ENCODE data around the gene BCAS1.

Gene BCAS1

DNA sequence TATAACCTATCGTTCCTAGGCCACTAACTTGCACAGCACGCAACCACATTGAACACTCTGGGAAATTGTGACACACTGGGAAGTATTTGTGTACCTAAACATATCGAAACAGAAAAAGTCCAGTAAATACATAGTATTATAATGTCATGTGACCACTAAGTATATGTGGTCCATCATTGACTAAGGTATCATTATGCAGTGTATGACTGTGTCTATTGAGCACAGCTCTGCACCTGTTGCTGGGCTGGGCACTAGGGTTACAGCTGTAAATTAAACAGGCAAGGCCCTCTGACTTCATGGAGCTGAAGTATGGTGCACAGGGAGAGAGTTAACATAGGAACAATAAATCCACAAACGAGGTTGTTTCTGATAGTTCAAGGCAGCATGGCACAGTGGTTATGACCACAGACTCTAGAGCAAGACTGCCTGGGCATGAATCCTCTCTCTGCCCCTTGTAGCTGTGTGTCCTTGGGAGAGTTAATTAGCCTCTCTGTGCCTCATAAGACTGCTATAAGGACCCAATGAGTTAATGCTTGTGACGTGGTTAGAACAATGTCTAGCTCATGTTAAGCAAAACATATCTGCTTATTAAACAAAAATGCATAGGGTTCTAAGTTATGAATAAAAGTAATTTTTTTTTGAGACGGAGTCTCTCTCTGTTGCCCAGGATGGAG, 10.6 kb downstream of the BCAS1 start:
- Histone ChIP-seq H3K4me3 (ENCODE audit: low read depth, low read length) (no peak overlapping the region), H3K27ac (ENCODE audit: extremely low read depth, low read depth, low read length) (no peak overlapping the region), H3K9me3 (ENCODE audit: control insufficient read depth, insufficient read depth, low read depth, low read length) (no peaks in the 10 kb centered on the region), H3K36me3 (ENCODE audit: control insufficient read depth in 2 of 2, insufficient read depth in 1 of 2, low read length in 2 of 2) (no peaks in the 10 kb centered on the region), H3K4me1 (ENCODE audit: control insufficient read depth, insufficient read depth, low read length) (no peaks in the 10 kb centered on the region)
- POLR2A ChIA-PET = no interaction called here
- CTCF ChIA-PET = interaction anchor here (0.6 kb wide), 2 partner anchors 19 to 107 kb away, joined by 3 read pairs; no protein-coding TSS in a partner anchor
- TF ChIP-seq ZNF610 (tag by site-specific recombination; IDR thresholded peaks at IDR 0.05; ENCODE audit: borderline replicate concordance) (no peak), ZNF768 (tag by site-specific recombination; IDR thresholded peaks at IDR 0.05) (0 out of 2 replicates have a peak, but pooled peaks have one; percentile 23), GLI4 (tag by site-specific recombination; IDR thresholded peaks at IDR 0.05) (no peak), SCRT2 (tag by site-specific recombination; IDR thresholded peaks at IDR 0.05) (peak; percentile 38; the same call in 1 of the 2 replicates)

DNA sequence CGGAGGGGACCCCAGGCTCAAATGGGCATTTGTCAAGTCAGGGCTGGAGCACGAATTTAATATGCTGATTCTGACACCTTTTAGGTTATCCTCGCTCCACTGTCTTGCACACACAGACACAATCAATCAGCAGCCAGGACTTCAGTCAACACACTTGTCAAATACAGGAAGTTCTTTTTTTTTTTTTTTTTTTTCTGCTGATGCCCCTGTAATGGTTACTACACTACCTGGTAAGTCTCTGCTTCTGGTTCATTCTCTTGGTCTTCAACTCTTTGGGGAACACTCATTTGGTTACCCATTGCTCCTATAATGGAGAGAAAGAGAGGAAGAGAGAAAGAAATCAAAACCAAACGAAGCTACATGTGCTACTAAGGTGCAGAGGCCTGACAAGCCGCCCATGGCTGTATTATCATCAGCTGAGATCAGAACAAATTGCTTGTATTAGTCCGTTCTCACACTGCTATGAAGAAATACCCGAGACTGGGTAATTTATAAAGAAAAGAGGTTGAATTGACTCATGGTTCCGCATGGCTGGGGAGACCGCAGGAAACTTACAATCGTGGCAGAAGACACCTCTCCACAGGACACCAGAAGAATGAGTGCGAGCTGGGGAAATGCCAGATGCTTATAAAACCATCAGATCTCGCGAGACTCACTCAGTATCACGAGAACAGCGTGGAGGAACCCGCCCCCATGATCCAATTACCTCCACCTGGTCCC, 11.8 kb downstream of the BCAS1 start:
- CTCF ChIA-PET = interaction anchor here (0.6 kb wide), 2 partner anchors 148 to 677 kb away, joined by 4 to 5 read pairs; no protein-coding TSS in a partner anchor
- TF ChIP-seq ZNF354C (tag by site-specific recombination; IDR thresholded peaks at IDR 0.05; ENCODE audit: borderline replicate concordance, low read depth) (no peak), ZBTB21 (tag by site-specific recombination; IDR thresholded peaks at IDR 0.05) (no peak), ZBTB48 (tag by site-specific recombination; IDR thresholded peaks at IDR 0.05) (no peak), ZNF423 (tag by site-specific recombination; IDR thresholded peaks at IDR 0.05) (no peak), HOXC10 (CRISPR knock-in tag; IDR thresholded peaks at IDR 0.05) (no peak), ZNF416 (tag by site-specific recombination; IDR thresholded peaks at IDR 0.05) (no peak), ZNF169 (tag by site-specific recombination; IDR thresholded peaks at IDR 0.05) (no peak), ZNF133 (tag by site-specific recombination; IDR thresholded peaks at IDR 0.05) (no peak), ZXDB (tag by site-specific recombination; IDR thresholded peaks at IDR 0.05) (no peak), ZNF830 (tag by site-specific recombination; IDR thresholded peaks at IDR 0.05; ENCODE audit: low read depth) (no peak), ZNF274 (IDR thresholded peaks at IDR 0.05; ENCODE audit: low read length) (no peak), ZNF274 (tag by site-specific recombination; IDR thresholded peaks at IDR 0.05; ENCODE audit: borderline replicate concordance) (no peak), GFI1B (tag by site-specific recombination; IDR thresholded peaks at IDR 0.05) (no peak), GLIS1 (tag by site-specific recombination; IDR thresholded peaks at IDR 0.05) (no peak), ZNF426 (tag by site-specific recombination; IDR thresholded peaks at IDR 0.05) (no peak)
- TF ChIP-seq, protein P1, sequence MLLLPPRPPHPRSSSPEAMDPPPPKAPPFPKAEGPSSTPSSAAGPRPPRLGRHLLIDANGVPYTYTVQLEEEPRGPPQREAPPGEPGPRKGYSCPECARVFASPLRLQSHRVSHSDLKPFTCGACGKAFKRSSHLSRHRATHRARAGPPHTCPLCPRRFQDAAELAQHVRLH (tag by site-specific recombination; IDR thresholded peaks at IDR 0.05) = no peak
- TF ChIP-seq, protein P2, sequence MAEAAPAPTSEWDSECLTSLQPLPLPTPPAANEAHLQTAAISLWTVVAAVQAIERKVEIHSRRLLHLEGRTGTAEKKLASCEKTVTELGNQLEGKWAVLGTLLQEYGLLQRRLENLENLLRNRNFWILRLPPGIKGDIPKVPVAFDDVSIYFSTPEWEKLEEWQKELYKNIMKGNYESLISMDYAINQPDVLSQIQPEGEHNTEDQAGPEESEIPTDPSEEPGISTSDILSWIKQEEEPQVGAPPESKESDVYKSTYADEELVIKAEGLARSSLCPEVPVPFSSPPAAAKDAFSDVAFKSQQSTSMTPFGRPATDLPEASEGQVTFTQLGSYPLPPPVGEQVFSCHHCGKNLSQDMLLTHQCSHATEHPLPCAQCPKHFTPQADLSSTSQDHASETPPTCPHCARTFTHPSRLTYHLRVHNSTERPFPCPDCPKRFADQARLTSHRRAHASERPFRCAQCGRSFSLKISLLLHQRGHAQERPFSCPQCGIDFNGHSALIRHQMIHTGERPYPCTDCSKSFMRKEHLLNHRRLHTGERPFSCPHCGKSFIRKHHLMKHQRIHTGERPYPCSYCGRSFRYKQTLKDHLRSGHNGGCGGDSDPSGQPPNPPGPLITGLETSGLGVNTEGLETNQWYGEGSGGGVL (tag by site-specific recombination; IDR thresholded peaks at IDR 0.05) = no peak
- TF ChIP-seq, protein P3, sequence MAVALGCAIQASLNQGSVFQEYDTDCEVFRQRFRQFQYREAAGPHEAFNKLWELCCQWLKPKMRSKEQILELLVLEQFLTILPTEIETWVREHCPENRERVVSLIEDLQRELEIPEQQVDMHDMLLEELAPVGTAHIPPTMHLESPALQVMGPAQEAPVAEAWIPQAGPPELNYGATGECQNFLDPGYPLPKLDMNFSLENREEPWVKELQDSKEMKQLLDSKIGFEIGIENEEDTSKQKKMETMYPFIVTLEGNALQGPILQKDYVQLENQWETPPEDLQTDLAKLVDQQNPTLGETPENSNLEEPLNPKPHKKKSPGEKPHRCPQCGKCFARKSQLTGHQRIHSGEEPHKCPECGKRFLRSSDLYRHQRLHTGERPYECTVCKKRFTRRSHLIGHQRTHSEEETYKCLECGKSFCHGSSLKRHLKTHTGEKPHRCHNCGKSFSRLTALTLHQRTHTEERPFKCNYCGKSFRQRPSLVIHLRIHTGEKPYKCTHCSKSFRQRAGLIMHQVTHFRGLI (tag by site-specific recombination; IDR thresholded peaks at IDR 0.05) = no peak
- TF ChIP-seq, protein P4, sequence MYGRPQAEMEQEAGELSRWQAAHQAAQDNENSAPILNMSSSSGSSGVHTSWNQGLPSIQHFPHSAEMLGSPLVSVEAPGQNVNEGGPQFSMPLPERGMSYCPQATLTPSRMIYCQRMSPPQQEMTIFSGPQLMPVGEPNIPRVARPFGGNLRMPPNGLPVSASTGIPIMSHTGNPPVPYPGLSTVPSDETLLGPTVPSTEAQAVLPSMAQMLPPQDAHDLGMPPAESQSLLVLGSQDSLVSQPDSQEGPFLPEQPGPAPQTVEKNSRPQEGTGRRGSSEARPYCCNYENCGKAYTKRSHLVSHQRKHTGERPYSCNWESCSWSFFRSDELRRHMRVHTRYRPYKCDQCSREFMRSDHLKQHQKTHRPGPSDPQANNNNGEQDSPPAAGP (tag by site-specific recombination; IDR thresholded peaks at IDR 0.05) = no peak
- no peaks in the 10 kb centered on the region for H3K36me3 ChIP-seq (ENCODE audit: control insufficient read depth in 2 of 2, insufficient read depth in 1 of 2, low read length in 2 of 2)
- POLR2A ChIA-PET = no interaction called here
- H3K9me3 ChIP-seq (ENCODE audit: control insufficient read depth, insufficient read depth, low read depth, low read length) = no peaks in the 10 kb centered on the region
- no peaks in the 10 kb centered on the region for H3K4me1 ChIP-seq (ENCODE audit: control insufficient read depth, insufficient read depth, low read length)
- H3K27ac ChIP-seq (ENCODE audit: extremely low read depth, low read depth, low read length) = no peak overlapping the region
- no peak overlapping the region for H3K4me3 ChIP-seq (ENCODE audit: low read depth, low read length)

Measured in HEK293 (cell line).